Gastrocnemius medialis (tissue), 4 donors: ENCODE measurements around the gene MC5R. TPM values are rescaled to one million over a fixed set of nuclear protein-coding genes. Genes with fewer than 3 reads are reported as not detected.

Experiments used
- ATAC-seq, 2 donors: fragments of 150-250 bp; one replicate each; pipeline ENCODE4 v1.9.1; 2016
- DNase-seq, 2 donors: peaks; one replicate each; pipeline ENCODE4 v3.0.0-alpha.2; 2019
- H3K27ac ChIP-seq, 4 donors: fragments of 200-600 bp; sonication (generic); 1 replicate in 1 of 4; 2 replicates in 3 of 4; pipeline ENCODE4 v1.5.1; 2016 to 2018; ENCODE audit warnings: mild to moderate bottlenecking in 2 of 4, moderate library complexity in 1 of 4
- H3K27me3 ChIP-seq, 3 donors: fragments of 200-600 bp; sonication (generic) in 2 of 3; 1 replicate in 1 of 3; 2 replicates in 2 of 3; pipeline versions ENCODE4 v1.5.1 to v1.6.0; 2016 to 2019; ENCODE audit warnings: mild to moderate bottlenecking in 1 of 3, moderate library complexity in 1 of 3
- H3K36me3 ChIP-seq, 2 donors: fragments of 200-600 bp; sonication (generic) in 1 of 2; one replicate each; pipeline ENCODE4 v1.5.1; 2017 to 2018
- H3K4me1 ChIP-seq, 2 donors: fragments of 200-600 bp; sonication (generic) in 1 of 2; one replicate each; pipeline ENCODE4 v1.5.1; 2016 to 2017; ENCODE audit warnings: mild to moderate bottlenecking in 2 of 2
- H3K4me3 ChIP-seq, 4 donors: fragments of 200-600 bp; sonication (generic) in 3 of 4; 1 replicate in 1 of 4; 2 replicates in 3 of 4; pipeline ENCODE4 v1.5.1; 2016 to 2019; ENCODE audit warnings: mild to moderate bottlenecking in 2 of 4
- H3K9me3 ChIP-seq, 3 donors: fragments of 200-600 bp; sonication (generic) in 2 of 3; 1 replicate in 1 of 3; 2 replicates in 2 of 3; pipeline ENCODE4 v1.5.1; 2016 to 2019
- POLR2A ChIP-seq, 2 donors: fragments of 450-650 bp; IDR thresholded peaks; one replicate each; pipeline ENCODE4 v1.6.1; 2017; ENCODE audit warnings: antibody characterized with exemption in 2 of 2, mild to moderate bottlenecking in 2 of 2, moderate library complexity in 2 of 2
- in situ Hi-C, 4 donors: fragments of 200-750 bp; cut with MboI; loops; one replicate each; pipeline versions ENCODE4 v1.15.0 to v1.8.0; 2017; ENCODE audit warnings: low sequenced_read_pairs in 4 of 4
- intact Hi-C: fragments of 100-400 bp; cut with DNase I; formaldehyde crosslinking; loops from one replicate; pipeline ENCODE4 v1.15.1; 2023; ENCODE audit warnings: low total_unique reads
- total RNA-seq, 4 donors: library from RNA; depleted of rRNA; stranded (reverse); fragments of >200 nt; gene quantifications; one replicate each; pipeline versions ENCODE4 v1.1.0 to v1.2.3, GENCODE V29; 2016
- TF ChIP-seq, protein P1 (sequence below), 5 experiments: fragments of 450-650 bp in 3 of 5; fragments of 200-600 bp in 2 of 5; sonication (generic) in 2 of 5; IDR thresholded peaks in 4 of 5; conservative IDR thresholded peaks in 1 of 5; 1 replicate in 4 of 5; 2 replicates in 1 of 5; pipeline ENCODE4 v1.5.1; 2016 to 2019; ENCODE audit warnings: antibody characterized with exemption in 5 of 5, mild to moderate bottlenecking in 3 of 5, moderate library complexity in 3 of 5

Gene MC5R
- not detected for total RNA-seq

- ATAC-seq (peak; percentile 56 to 80), DNase-seq (peak in 1 of 2 donors; percentile 22)
- intact Hi-C loops (loop anchor here (2.0 to 5.0 kb wide), 2 partner anchors 263 to 573 kb away; no protein-coding TSS in a partner anchor), in situ Hi-C loops (loop anchor here in 3 of 4 donors (25.0 kb wide), 3 partner anchors 238 to 563 kb away; no protein-coding TSS in a partner anchor)
- peaks cover 11 to 27% (median 17%) of the 10 kb centered on the region in 3 donors for H3K27me3 ChIP-seq
- peak within 1 kb of the TSS; percentile 32 to 58 (median 44) for H3K4me3 ChIP-seq
- no peaks in the 10 kb centered on the region for H3K9me3 ChIP-seq
- no peaks in the 10 kb centered on the region for H3K36me3 ChIP-seq
- H3K4me1 ChIP-seq: peaks cover 0 to 4% of the 10 kb centered on the region in 2 donors
- TF ChIP-seq, protein P1, sequence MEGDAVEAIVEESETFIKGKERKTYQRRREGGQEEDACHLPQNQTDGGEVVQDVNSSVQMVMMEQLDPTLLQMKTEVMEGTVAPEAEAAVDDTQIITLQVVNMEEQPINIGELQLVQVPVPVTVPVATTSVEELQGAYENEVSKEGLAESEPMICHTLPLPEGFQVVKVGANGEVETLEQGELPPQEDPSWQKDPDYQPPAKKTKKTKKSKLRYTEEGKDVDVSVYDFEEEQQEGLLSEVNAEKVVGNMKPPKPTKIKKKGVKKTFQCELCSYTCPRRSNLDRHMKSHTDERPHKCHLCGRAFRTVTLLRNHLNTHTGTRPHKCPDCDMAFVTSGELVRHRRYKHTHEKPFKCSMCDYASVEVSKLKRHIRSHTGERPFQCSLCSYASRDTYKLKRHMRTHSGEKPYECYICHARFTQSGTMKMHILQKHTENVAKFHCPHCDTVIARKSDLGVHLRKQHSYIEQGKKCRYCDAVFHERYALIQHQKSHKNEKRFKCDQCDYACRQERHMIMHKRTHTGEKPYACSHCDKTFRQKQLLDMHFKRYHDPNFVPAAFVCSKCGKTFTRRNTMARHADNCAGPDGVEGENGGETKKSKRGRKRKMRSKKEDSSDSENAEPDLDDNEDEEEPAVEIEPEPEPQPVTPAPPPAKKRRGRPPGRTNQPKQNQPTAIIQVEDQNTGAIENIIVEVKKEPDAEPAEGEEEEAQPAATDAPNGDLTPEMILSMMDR (IDR thresholded peaks at IDR 0.05 in 4 of 5, conservative IDR thresholded peaks at IDR 0.05 in 1 of 5): peak; percentile 70 to 93 (median 82)
- no peak for TF ChIP-seq POLR2A (IDR thresholded peaks at IDR 0.05)
- H3K27ac ChIP-seq: no peak within 1 kb of the TSS
Measured at GRCh38 chr18:13823707-13824395, at the start of gene MC5R. Gene MC5R, plus strand, starts transcription at chr18:13824149. Its CDS starts 1,617 bp downstream, at chr18:13825766.

GRCh38 chr18:13775058-13775457 lies 48.9 kb upstream of the MC5R start:
- in situ Hi-C loops (no loop called here), intact Hi-C loops (no loop called here)
- ATAC-seq: no peak
- Histone ChIP-seq H3K27me3 (no peaks in the 10 kb centered on the region), H3K4me3 (no peak overlapping the region), H3K9me3 (no peaks in the 10 kb centered on the region), H3K4me1 (no peaks in the 10 kb centered on the region), H3K36me3 (no peaks in the 10 kb centered on the region), H3K27ac (no peak overlapping the region)
- no peak for TF ChIP-seq POLR2A (IDR thresholded peaks at IDR 0.05)
- TF ChIP-seq, protein P1 (IDR thresholded peaks at IDR 0.05 in 4 of 5, conservative IDR thresholded peaks at IDR 0.05 in 1 of 5): no peak
- no peak for DNase-seq

- no peak for DNase-seq
- intact Hi-C loops: no loop called here
- H3K9me3 ChIP-seq: no peaks in the 10 kb centered on the region
- in situ Hi-C loops: no loop called here
- no peak for ATAC-seq
- H3K27me3 ChIP-seq: no peaks in the 10 kb centered on the region
- no peak overlapping the region for H3K27ac ChIP-seq
- H3K4me3 ChIP-seq: no peak overlapping the region
- H3K36me3 ChIP-seq: no peaks in the 10 kb centered on the region
- TF ChIP-seq, protein P1 (IDR thresholded peaks at IDR 0.05 in 4 of 5, conservative IDR thresholded peaks at IDR 0.05 in 1 of 5): no peak
- no peak for TF ChIP-seq POLR2A (IDR thresholded peaks at IDR 0.05)
- no peaks in the 10 kb centered on the region for H3K4me1 ChIP-seq
Measured at GRCh38 chr18:13791181-13791580, 32.8 kb upstream of the MC5R start.

GRCh38 chr18:13793819-13794218 lies 30.1 kb upstream of the MC5R start:
- in situ Hi-C loops: no loop called here
- Histone ChIP-seq H3K36me3 (no peaks in the 10 kb centered on the region), H3K27ac (no peak overlapping the region), H3K9me3 (no peaks in the 10 kb centered on the region), H3K27me3 (no peaks in the 10 kb centered on the region), H3K4me1 (no peaks in the 10 kb centered on the region), H3K4me3 (no peak overlapping the region)
- TF ChIP-seq, protein P1 (IDR thresholded peaks at IDR 0.05 in 4 of 5, conservative IDR thresholded peaks at IDR 0.05 in 1 of 5): no peak
- no peak for TF ChIP-seq POLR2A (IDR thresholded peaks at IDR 0.05)
- intact Hi-C loops: no loop called here
- no peak for ATAC-seq
- no peak for DNase-seq
